T-helper 2 cell treated with Interferon-gamma antibody and Interleukin-4, amounts not matched to agents 100 ng/mL and 5 ng/mL, for 36 hours (primary cell): ENCODE results near the gene ACOT8. TPM values are rescaled to one million over a fixed set of nuclear protein-coding genes. Genes with fewer than 3 reads are reported as not detected.

Experiments used
- intact Hi-C: fragments of 100-400 bp; cut with micrococcal nuclease; formaldehyde crosslinking; loops from one replicate; pipeline ENCODE4 v1.15.1; 2023
- total RNA-seq: library from RNA; stranded (reverse); gene quantifications from 2 replicates; pipeline ENCODE4 v1.2.3, GENCODE V29; 2022

Gene ACOT8
- total RNA-seq, 1 donor from 2014 or later: 36.6 TPM

DNA sequence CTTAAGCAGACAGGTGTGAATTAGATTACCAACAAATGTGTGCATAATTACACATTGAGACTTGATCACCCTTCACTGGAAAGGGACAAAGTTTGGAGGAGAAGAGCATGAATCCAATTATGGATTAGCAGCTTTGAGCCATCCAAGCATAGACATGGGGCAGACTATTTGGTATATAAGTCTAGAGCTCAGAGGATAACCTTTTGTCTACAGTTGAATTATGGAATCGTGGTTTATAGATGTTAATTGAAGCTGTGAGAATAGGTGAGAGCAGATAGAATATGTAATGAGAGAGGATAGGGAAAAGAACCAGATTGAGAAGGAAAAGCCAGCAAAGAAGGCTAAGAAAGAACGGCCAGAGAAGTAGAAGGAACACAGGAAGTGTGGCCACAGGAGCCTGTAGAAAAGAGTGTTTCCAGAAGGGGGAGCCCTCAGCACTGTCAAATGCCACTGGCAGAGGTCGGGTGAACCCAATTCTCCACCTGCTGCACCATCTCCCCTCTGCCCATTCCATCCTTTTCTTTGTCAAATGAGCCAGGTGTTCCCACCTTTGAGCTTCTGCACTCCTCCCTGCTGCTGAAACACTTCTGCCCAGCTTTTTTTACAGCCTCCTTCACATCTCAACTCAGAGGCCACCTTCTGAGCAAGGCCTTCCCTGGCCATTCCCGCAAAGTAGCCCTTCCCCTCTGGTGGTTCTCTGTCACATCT, 58.1 kb downstream of the ACOT8 start:
- intact Hi-C loops: loop anchor here (1.0 to 10.0 kb wide), 5 partner anchors 14 to 1584 kb away; partner anchors contain the start of genes OSER1, PCIF1 and UBE2C

- intact Hi-C loops: loop anchor here (2.0 to 10.0 kb wide), 3 partner anchors 15 to 1583 kb away; partner anchors contain the start of genes OSER1, PCIF1 and UBE2C
Measured at GRCh38 chr20:45797955-45798354, 59.2 kb downstream of the ACOT8 start.

- intact Hi-C loops: loop anchor here (10.0 kb wide), 1 partner anchor 1583 kb away; the partner anchor contains the start of gene OSER1
Measured at GRCh38 chr20:45797510-45797909, 59.7 kb downstream of the ACOT8 start.

GRCh38 chr20:45796337-45797065, 60.7 kb downstream of the ACOT8 start:
- intact Hi-C loops: loop anchor here (10.0 kb wide), 1 partner anchor 1582 kb away; the partner anchor contains the start of gene OSER1

DNA sequence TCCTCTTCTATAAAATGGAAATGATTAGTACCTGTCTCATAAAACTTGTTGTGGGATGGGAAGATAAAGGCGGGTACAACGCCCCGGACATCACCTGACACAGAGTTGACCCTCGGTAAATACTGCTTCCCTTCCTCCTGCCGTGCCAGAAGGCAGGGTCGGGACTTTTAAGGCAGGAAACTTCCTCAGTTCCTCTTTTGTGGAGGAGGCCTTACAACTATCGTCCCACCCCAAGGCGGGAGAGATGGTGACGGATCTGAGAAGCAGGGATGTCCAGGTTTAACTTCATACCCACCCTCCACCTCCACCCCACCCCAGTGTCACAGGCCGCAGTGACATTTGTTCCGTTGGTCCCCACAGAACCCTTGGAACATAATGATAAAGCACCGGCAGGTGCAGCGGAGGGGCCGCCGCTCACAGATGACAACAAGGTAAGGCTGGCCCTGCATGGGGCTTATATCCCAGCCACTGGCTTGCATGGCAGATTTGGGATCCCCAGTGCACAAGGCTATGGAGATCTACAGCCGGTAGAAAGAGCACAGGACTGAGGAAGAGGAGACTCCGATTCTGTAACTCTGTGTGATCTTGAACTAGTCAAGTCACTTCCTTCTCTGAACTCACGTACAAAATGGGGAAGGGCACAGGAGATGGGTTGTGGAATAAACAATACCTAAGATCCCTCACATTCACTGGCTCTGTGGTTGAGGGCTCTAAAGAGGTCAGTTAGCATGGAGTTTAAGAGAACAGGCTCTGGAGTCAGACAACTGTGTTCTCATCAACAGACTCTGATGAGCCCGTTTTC, 64.7 kb downstream of the ACOT8 start:
- intact Hi-C loops: loop anchor here (5.0 to 10.0 kb wide), 3 partner anchors 65 to 1578 kb away; partner anchors contain the start of genes ACOT8, NCOA5, OSER1 and ZSWIM3

Other genes with a start within 250 kb of the ACOT8 start
- not detected in 2 replicates for gene WFDC10A, start 227.7 kb downstream of the ACOT8 start, total RNA-seq
- not detected in 2 replicates for gene WFDC9, start 226.1 kb downstream of the ACOT8 start, total RNA-seq
- not detected in 2 replicates for gene WFDC11, start 187.2 kb downstream of the ACOT8 start, total RNA-seq
- gene WFDC13, start 155.4 kb downstream of the ACOT8 start, total RNA-seq: not detected in 2 replicates
- gene WFDC10B, start 152.4 kb downstream of the ACOT8 start, total RNA-seq: not detected in 2 replicates
- not detected in 2 replicates for gene SPINT4, start 135.0 kb downstream of the ACOT8 start, total RNA-seq
- gene WFDC3, start 65.5 kb downstream of the ACOT8 start, total RNA-seq: not detected in 2 replicates
- gene DNTTIP1, start 65.4 kb downstream of the ACOT8 start, total RNA-seq: 30.3 and 31.8 TPM in 2 replicates
- 181 and 183 TPM in 2 replicates for gene UBE2C, start 44.7 kb downstream of the ACOT8 start, total RNA-seq
- 0.36 TPM in 1 of 2 replicates, not detected in the other for gene TNNC2, start 30.1 kb downstream of the ACOT8 start, total RNA-seq
- gene SNX21, start 23.6 kb downstream of the ACOT8 start, total RNA-seq: 1.7 and 1.8 TPM in 2 replicates
- 6.4 and 7.1 TPM in 2 replicates for gene ZSWIM3, start 222 bp upstream of the ACOT8 start, total RNA-seq
- 9.8 and 10.7 TPM in 2 replicates for gene ZSWIM1, start 23.8 kb upstream of the ACOT8 start, total RNA-seq
- gene SPATA25, start 30.2 kb upstream of the ACOT8 start, total RNA-seq: 0.52 and 1.0 TPM in 2 replicates
- 1.4 and 2.1 TPM in 2 replicates for gene NEURL2, start 33.8 kb upstream of the ACOT8 start, total RNA-seq
- 55.1 and 60.4 TPM in 2 replicates for gene CTSA, start 33.9 kb upstream of the ACOT8 start, total RNA-seq
- 1.5 and 1.8 TPM in 2 replicates for gene PLTP, start 54.8 kb upstream of the ACOT8 start, total RNA-seq
- gene PCIF1, start 77.3 kb upstream of the ACOT8 start, total RNA-seq: 37.1 and 38.3 TPM in 2 replicates
- 37.6 and 38.7 TPM in 2 replicates for gene ZNF335, start 114.8 kb upstream of the ACOT8 start, total RNA-seq
- not detected in 2 replicates for gene MMP9, start 151.5 kb upstream of the ACOT8 start, total RNA-seq
- gene SLC12A5, start 171.8 kb upstream of the ACOT8 start, total RNA-seq: 0.70 TPM in 1 of 2 replicates, not detected in the other
- gene NCOA5, start 232.6 kb upstream of the ACOT8 start, total RNA-seq: 40.0 and 40.2 TPM in 2 replicates